GM12878 (cell line): ENCODE results near the gene PAGE2.
"Not testable (repeated sequence)": the region's sequence is repeated elsewhere in the genome, so short reads cannot be mapped to it uniquely, and the experiment has no call there.

Experiments
- ATF2 ChIP-seq: IDR thresholded peaks from 2 replicates; pipeline ENCODE4 v1.6.1; 2012; ENCODE audit warnings: low read length, inconsistent platforms
- EP300 ChIP-seq, 2 experiments: fragments of 150-350 bp in 1 of 2; IDR thresholded peaks; 2 replicates each; pipeline ENCODE4 v1.6.1; 2011 to 2012; ENCODE audit warnings: low read depth in 2 of 2, low read length in 2 of 2, borderline replicate concordance in 1 of 2, improper control_type of control experiment in 1 of 2, inconsistent platforms in 1 of 2; ENCODE audit not compliant: control insufficient read depth in 1 of 2
- EZH2 ChIP-seq: IDR thresholded peaks from 2 replicates; pipeline ENCODE4 v1.6.1; 2012; ENCODE audit warnings: low read depth, mild to moderate bottlenecking, control low read depth, inconsistent platforms, low read length, borderline replicate concordance; ENCODE audit not compliant: control insufficient read depth
- FOS ChIP-seq: IDR thresholded peaks from 3 replicates; pipeline ENCODE4 v1.6.1; 2011; ENCODE audit warnings: borderline replicate concordance; ENCODE audit not compliant: insufficient read length; ENCODE audit errors: extremely low read depth
- MTA3 ChIP-seq: IDR thresholded peaks from 2 replicates; pipeline ENCODE4 v1.6.1; 2012; ENCODE audit warnings: low read length, inconsistent platforms, borderline replicate concordance
- NKRF ChIP-seq: fragments of 450-650 bp; conservative IDR thresholded peaks from 2 replicates; pipeline ENCODE4 v1.6.1; 2017; ENCODE audit warnings: mild to moderate bottlenecking, moderate library complexity
- PAX8 ChIP-seq: fragments of 450-650 bp; IDR thresholded peaks from 2 replicates; pipeline ENCODE4 v1.6.1; 2017; ENCODE audit warnings: mild to moderate bottlenecking, moderate library complexity
- POLR2AphosphoS5 ChIP-seq: IDR thresholded peaks from 2 replicates; pipeline ENCODE4 v1.6.1; 2011; ENCODE audit warnings: mild to moderate bottlenecking, low read length, inconsistent platforms
- RELB ChIP-seq: fragments of 450-650 bp; IDR thresholded peaks from 2 replicates; pipeline ENCODE4 v1.6.1; 2017; ENCODE audit warnings: low read depth, mild to moderate bottlenecking, moderate library complexity
- TF ChIP-seq, protein P1 (sequence below), 3 experiments: IDR thresholded peaks in 2 of 3; conservative IDR thresholded peaks in 1 of 3; 2 replicates each; pipeline ENCODE4 v1.5.1; 2011; ENCODE audit warnings: low read depth in 3 of 3, low read length in 3 of 3, mild to moderate bottlenecking in 3 of 3, control low read depth in 2 of 3, moderate library complexity in 2 of 3, inconsistent platforms in 1 of 3, mixed read lengths in 1 of 3; ENCODE audit not compliant: control insufficient read depth in 2 of 3, insufficient read depth in 1 of 3; ENCODE audit errors: extremely low read depth in 1 of 3

DNA sequence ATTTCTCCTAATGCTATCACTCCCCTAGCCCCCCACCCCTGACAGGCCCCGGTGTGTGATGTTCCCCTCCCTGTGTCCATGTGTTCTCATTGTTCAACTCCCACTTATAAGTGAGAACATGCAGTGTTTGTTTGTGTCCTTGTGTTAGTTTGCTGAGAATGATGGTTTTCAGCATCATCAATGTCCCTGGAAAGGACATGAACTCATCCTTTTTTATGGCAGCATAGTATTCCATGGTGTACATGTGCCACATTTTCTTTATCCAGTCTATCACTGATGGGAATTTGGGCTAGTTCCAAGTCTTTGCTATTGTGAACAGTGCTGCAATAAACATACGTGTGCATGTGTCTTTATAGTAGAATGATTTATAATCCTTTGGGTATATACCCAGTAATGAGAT, 21.6 kb upstream of the PAGE2 start:
- not testable (repeated sequence) for TF ChIP-seq EZH2; EP300 (IDR thresholded peaks at IDR 0.05; ENCODE audit: borderline replicate concordance in 1 of 2, control insufficient read depth in 1 of 2, low read depth in 2 of 2, low read length in 2 of 2); NKRF; POLR2AphosphoS5; PAX8; ATF2; FOS; RELB; MTA3
- TF ChIP-seq, protein P1, sequence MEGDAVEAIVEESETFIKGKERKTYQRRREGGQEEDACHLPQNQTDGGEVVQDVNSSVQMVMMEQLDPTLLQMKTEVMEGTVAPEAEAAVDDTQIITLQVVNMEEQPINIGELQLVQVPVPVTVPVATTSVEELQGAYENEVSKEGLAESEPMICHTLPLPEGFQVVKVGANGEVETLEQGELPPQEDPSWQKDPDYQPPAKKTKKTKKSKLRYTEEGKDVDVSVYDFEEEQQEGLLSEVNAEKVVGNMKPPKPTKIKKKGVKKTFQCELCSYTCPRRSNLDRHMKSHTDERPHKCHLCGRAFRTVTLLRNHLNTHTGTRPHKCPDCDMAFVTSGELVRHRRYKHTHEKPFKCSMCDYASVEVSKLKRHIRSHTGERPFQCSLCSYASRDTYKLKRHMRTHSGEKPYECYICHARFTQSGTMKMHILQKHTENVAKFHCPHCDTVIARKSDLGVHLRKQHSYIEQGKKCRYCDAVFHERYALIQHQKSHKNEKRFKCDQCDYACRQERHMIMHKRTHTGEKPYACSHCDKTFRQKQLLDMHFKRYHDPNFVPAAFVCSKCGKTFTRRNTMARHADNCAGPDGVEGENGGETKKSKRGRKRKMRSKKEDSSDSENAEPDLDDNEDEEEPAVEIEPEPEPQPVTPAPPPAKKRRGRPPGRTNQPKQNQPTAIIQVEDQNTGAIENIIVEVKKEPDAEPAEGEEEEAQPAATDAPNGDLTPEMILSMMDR (IDR thresholded peaks at IDR 0.05 in 2 of 3, conservative IDR thresholded peaks at IDR 0.05 in 1 of 3; ENCODE audit: control insufficient read depth in 2 of 3, extremely low read depth in 1 of 3, insufficient read depth in 1 of 3, low read depth in 3 of 3, low read length in 3 of 3) = not testable (repeated sequence)
